T-helper 1 cell treated with Interleukin-12 subunit alpha and Interleukin-12 subunit beta and Interleukin-4 antibody, amounts not matched to agents 30 ng/mL and 1 ng/mL, for 36 hours (primary cell): ENCODE results near the gene AHI1. TPM values are rescaled to one million over a fixed set of nuclear protein-coding genes. Genes with fewer than 3 reads are reported as not detected.

Source experiments
- intact Hi-C: fragments of 100-400 bp; cut with micrococcal nuclease; formaldehyde crosslinking; loops from one replicate; pipeline ENCODE4 v1.15.1; 2024
- total RNA-seq: library from RNA; stranded (reverse); gene quantifications from 2 replicates; pipeline ENCODE4 v1.2.3, GENCODE V29; 2022

AHI1 gene
- 18.4 and 19.5 TPM in 2 replicates for total RNA-seq

- intact Hi-C loops = loop anchor here (1.0 to 5.0 kb wide), 17 partner anchors 15 to 1545 kb away; partner anchors contain the start of genes HBS1L, MAP7, MTFR2 and MYB
Observed at GRCh38 chr6:135497412-135498184, at the start of gene AHI1. AHI1 (minus strand) TSS chr6:135497740; CDS start chr6:135492237, 5,503 bp downstream.

- intact Hi-C loops = no loop called here
Observed at GRCh38 chr6:135546680-135547418, 49.3 kb upstream of the AHI1 start.

GRCh38 chr6:135546206-135546605, 48.7 kb upstream of the AHI1 start:
- intact Hi-C loops = no loop called here

- intact Hi-C loops = no loop called here
Observed at GRCh38 chr6:135540207-135540840, 42.8 kb upstream of the AHI1 start.

GRCh38 chr6:135537741-135538301, 40.3 kb upstream of the AHI1 start:
- intact Hi-C loops = loop anchor here (1.0 to 5.0 kb wide), 5 partner anchors 31 to 224 kb away; no protein-coding TSS in a partner anchor

GRCh38 chr6:135535989-135536414, 38.5 kb upstream of the AHI1 start:
- intact Hi-C loops = loop anchor here (1.0 to 5.0 kb wide), 12 partner anchors 29 to 690 kb away; partner anchors contain the start of gene PDE7B

GRCh38 chr6:135534773-135535380, 37.3 kb upstream of the AHI1 start:
- intact Hi-C loops = loop anchor here (5.0 kb wide), 1 partner anchor 227 kb away; no protein-coding TSS in a partner anchor

- intact Hi-C loops = no loop called here
Observed at GRCh38 chr6:135532559-135532958, 35.0 kb upstream of the AHI1 start.

GRCh38 chr6:135531954-135532490, 34.5 kb upstream of the AHI1 start:
- intact Hi-C loops = no loop called here

- intact Hi-C loops = no loop called here
Observed at GRCh38 chr6:135530113-135530512, 32.6 kb upstream of the AHI1 start.

- intact Hi-C loops = no loop called here
Observed at GRCh38 chr6:135527960-135528249, 30.4 kb upstream of the AHI1 start.

- intact Hi-C loops = no loop called here
Observed at GRCh38 chr6:135527116-135527959, 29.8 kb upstream of the AHI1 start.

GRCh38 chr6:135525594-135525993, 28.1 kb upstream of the AHI1 start:
- intact Hi-C loops = no loop called here

- intact Hi-C loops = no loop called here
Observed at GRCh38 chr6:135522965-135523692, 25.6 kb upstream of the AHI1 start.

- intact Hi-C loops = no loop called here
Observed at GRCh38 chr6:135521431-135521830, 23.9 kb upstream of the AHI1 start.

GRCh38 chr6:135520781-135521180, 23.2 kb upstream of the AHI1 start:
- intact Hi-C loops = no loop called here

- intact Hi-C loops = no loop called here
Observed at GRCh38 chr6:135519348-135519747, 21.8 kb upstream of the AHI1 start.

GRCh38 chr6:135517527-135517926, 20.0 kb upstream of the AHI1 start:
- intact Hi-C loops = no loop called here

GRCh38 chr6:135514706-135515105, 17.2 kb upstream of the AHI1 start:
- intact Hi-C loops = no loop called here
